ENCODE results near the gene BABAM2.
"Not testable (repeated sequence)": the region's sequence is repeated elsewhere in the genome, so short reads cannot be mapped to it uniquely, and the experiment has no call there.

The BABAM2 gene

GRCh38 chr2:27942612-27943547, 52.4 kb downstream of the BABAM2 start:
- DNase-seq (ENCODE audit: low read depth in 2 of 2), result no peak

- DNase-seq (ENCODE audit: low read depth in 2 of 2), result no peak
Observed at GRCh38 chr2:27946530-27947060, 56.1 kb downstream of the BABAM2 start.

GRCh38 chr2:27952070-27952469, 61.5 kb downstream of the BABAM2 start:
- no peak for DNase-seq (ENCODE audit: low read depth in 2 of 2)

GRCh38 chr2:27953077-27953476, 62.5 kb downstream of the BABAM2 start:
- DNase-seq (ENCODE audit: low read depth in 2 of 2), result no peak

- no peak for DNase-seq (ENCODE audit: low read depth in 2 of 2)
Observed at GRCh38 chr2:27954221-27954673, 63.7 kb downstream of the BABAM2 start.

GRCh38 chr2:27954771-27955383, 64.3 kb downstream of the BABAM2 start:
- DNase-seq (ENCODE audit: low read depth in 2 of 2), result peak; percentile 98 to 99

GRCh38 chr2:27955384-27956161, 65.0 kb downstream of the BABAM2 start:
- DNase-seq (ENCODE audit: low read depth in 2 of 2), result no peak

- peak in 1 of 2 experiments; percentile 41 for DNase-seq (ENCODE audit: low read depth in 2 of 2)
Observed at GRCh38 chr2:27956888-27957287, 66.4 kb downstream of the BABAM2 start.

- no peak for DNase-seq (ENCODE audit: low read depth in 2 of 2)
Observed at GRCh38 chr2:27958711-27959378, 68.3 kb downstream of the BABAM2 start.

GRCh38 chr2:27959496-27959895, 69.0 kb downstream of the BABAM2 start:
- DNase-seq (ENCODE audit: low read depth in 2 of 2), result no peak

- DNase-seq (ENCODE audit: low read depth in 2 of 2), result peak; percentile 93 to 95
Observed at GRCh38 chr2:27960237-27960912, 69.8 kb downstream of the BABAM2 start.

- no peak for DNase-seq (ENCODE audit: low read depth in 2 of 2)
Observed at GRCh38 chr2:27962006-27962405, 71.5 kb downstream of the BABAM2 start.

GRCh38 chr2:27963472-27963871, 72.9 kb downstream of the BABAM2 start:
- no peak for DNase-seq (ENCODE audit: low read depth in 2 of 2)

GRCh38 chr2:27964067-27964466, 73.5 kb downstream of the BABAM2 start:
- no peak for DNase-seq (ENCODE audit: low read depth in 2 of 2)

- no peak for DNase-seq (ENCODE audit: low read depth in 2 of 2)
Observed at GRCh38 chr2:27965841-27966240, 75.3 kb downstream of the BABAM2 start.

- no peak for DNase-seq (ENCODE audit: low read depth in 2 of 2)
Observed at GRCh38 chr2:27966466-27966865, 75.9 kb downstream of the BABAM2 start.

- DNase-seq (ENCODE audit: low read depth in 2 of 2), result no peak
Observed at GRCh38 chr2:27967076-27967475, 76.5 kb downstream of the BABAM2 start.

GRCh38 chr2:27968045-27968444, 77.5 kb downstream of the BABAM2 start:
- not testable (repeated sequence) for DNase-seq (ENCODE audit: low read depth in 2 of 2)

GRCh38 chr2:27968957-27969356, 78.4 kb downstream of the BABAM2 start:
- not testable (repeated sequence) for DNase-seq (ENCODE audit: low read depth in 2 of 2)

GRCh38 chr2:27972311-27972710, 81.8 kb downstream of the BABAM2 start:
- DNase-seq (ENCODE audit: low read depth in 2 of 2), result no peak

GRCh38 chr2:27973592-27973991, 83.1 kb downstream of the BABAM2 start:
- DNase-seq (ENCODE audit: low read depth in 2 of 2), result no peak

Data from fibroblast of skin of left biceps (primary cell).